ELR (cell line): ENCODE results near the gene ARID5B.

Experiments used
- DNase-seq: peaks from one replicate; pipeline ENCODE4 v3.0.0-alpha.2; 2015; ENCODE audit warnings: low read depth

ARID5B gene

DNA sequence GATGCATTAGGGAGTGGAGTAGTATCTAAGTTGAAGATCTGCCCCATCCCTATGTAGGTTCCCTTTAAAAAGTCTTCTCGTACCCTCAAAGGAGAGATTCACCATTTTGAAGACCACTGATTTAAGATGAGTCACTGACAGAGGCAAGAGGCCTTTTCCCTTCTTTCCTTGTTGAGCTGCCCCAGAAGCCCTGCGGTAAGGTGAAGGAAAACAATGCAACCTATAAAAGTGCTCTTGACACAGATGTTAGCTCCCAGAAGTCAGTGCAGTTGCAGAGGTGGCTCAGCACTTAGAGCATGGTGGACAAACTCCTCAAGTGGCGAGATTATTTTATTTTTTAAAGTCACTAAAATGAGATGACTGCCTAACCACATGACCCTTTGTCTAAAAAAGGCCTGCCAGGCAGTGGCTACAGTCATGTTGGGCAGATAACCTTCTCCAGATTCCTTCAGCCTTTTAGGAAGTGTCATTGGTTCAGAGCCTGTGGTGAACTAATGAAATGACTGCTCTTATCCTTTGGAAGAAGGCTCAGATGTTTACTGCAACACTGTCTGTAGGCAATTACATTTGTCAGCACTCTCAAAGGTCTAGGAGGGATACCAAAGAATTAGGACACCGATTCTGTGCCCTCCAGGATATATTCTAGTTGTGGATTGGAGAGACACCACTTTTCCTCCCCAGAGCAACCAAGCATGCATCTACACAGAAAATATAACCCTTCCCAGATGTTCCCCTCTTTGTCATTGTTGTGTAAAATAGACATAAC is 88.7 kb downstream of the ARID5B start:
- DNase-seq: no peak

DNA sequence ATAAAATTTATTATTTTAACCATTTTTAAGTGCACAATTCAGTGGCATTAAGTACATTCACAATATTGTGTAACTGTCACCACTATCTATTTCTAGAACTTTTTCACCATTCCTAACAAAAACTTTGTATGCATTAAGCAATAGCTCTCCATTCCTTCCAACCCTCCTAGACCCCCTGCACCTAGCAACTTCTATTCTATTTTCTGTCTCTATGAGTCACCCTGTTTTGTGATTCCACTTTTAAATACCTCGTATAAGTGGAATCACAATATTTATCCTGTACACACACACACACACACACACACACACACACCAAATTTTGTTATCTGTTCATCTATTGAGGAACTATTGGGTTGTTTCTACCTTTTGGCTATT is 89.2 kb downstream of the ARID5B start:
- DNase-seq: no peak

DNA sequence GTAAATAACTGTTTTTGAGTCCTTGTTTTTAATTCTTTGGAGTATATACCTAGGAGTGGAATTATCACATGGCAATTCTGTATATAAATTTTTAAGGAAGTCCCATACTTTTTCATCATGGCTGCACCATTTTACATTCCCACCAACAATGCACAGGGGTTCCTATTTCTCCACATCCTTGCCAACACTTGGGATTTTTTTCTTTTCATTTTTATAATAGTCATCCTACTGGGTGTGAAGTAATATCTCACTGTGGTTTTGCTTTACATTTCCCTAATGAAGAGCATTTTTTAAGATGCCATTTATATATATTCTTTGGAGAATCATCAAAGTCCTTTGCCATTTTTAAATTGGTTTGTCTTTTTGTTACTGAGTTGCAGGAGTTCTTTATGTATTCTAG is 89.7 kb downstream of the ARID5B start:
- no peak for DNase-seq

DNA sequence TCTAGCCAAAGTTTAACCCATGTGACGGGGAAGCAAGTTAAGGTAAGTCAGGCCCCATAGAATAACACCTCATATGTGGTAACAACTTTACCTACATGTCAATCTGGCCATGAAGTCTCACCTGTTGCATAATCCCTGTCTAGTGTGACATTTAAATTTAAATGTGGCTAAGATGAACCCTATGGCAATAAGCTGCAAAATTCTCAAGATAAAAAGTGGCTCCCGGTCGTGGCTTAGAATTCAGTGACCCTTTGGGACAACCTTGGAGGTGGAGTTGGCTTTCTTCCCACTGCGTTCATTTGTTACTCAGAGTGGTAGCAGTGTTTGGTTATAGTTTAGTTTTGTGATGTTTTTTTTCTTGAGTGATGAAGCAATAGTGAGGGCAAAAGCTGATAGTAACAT is 90.6 kb downstream of the ARID5B start:
- DNase-seq: no peak

DNA sequence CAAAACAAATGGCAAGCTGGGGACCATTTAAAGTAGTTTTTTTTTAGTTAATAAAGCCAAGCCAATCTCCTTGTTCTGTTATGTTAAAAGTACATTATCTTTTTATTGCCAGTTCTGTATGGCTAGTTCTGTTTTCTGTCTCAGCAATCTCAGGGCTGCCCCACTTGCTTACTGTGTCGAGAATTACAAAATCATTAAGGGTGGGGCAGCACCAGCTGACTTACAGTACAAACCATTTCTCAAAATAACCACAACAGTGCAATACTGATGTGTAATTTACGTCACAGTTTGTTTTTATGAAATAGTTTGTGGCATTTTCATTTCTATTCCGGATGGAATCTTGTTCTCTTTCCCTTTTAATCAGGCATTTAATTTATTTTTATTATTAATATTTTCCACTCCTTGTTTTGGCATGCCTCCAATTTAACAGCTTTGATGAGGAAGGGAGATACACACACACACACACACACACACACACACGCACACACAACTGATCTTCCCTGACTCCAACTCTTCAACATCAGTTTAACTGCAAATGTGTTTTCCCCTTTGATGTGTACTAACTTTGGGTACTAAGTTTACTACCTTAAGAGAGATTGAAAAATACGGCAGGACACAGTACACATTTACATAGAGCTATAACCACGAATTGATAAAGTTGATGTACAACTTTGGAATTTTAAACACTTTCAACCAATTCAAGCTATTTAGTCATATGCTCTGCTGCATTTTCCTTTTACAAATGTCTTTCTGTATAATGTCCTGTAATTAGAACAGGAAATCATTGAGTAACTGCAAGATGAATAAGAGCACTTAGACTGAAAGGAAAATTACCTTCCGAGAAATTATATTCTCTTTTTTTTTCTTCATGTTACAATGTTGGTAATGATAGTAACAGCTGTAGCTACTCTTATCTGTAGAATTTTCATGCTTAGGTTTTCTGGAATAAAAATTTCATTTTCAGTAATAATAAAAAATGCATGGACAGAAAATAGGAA is 91.5 kb downstream of the ARID5B start:
- peak; percentile 75 for DNase-seq

DNA sequence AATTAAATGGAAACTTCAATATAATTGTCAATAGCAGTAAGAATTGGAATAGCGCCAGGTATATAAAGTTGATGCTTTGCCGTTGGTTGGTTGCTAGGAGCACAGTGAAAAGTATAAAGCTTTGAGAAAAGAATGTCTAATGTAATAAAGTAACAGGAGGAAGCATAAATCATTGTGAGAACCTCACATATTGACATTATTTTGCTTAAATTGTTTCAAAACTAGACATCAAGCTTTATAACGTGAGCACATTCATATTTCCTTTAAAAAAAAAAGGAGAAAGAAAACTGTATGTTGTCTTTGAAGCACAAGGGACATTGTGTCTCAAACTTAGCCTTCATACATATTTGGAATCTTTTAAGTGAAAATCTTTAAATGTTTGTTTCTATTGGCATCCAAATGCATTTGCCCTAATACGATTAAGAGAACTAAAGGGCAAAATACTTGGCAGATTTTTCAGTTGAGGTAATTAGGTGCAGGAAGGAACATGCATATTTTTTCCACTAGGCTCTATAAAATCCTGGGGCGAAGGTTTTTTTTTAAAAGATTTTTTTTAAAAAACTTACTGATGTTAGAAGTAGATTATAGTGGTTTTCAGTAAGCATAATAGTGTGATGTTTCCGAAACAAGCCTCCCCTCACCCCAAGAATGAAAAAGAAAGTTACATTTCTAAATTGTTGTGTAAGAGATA is 92.4 kb downstream of the ARID5B start:
- no peak for DNase-seq

DNA sequence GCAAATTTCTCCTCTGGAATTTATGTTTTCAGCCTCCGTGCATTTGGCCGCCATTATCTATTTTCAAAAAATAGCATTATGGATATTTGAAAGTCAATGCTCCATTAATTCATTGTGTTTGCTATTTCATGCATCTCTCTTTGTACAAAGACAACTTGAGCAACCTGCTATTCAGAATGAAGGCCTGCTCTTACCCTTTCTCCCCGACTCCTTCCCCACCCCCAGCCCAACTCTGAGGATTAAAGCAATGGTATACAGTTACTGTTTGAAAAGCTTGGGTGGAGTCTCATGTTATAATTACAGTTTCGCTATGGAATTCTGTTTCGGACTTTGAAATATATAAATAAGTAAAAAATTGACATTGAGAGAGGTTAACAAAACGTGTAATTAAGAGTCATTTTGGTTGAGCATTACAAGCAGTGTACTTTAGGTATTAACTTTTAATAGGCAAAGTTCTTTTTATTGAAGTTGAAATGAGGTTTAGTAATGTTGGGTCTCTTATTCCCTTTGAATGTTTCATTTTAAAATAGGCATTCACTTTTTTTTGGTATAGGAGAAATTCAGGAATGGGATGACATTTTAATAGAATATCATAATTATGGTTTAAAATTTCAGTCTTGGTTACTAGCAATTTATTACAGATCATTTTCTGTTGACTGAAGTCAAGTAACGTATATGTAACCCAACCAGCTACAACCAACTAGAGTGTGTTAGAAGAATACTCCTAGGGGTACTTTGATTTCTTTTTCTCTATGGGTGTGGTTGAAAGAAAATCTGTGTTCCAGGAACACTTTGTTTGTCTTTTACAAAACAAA is 93.1 kb downstream of the ARID5B start:
- DNase-seq: no peak

DNA sequence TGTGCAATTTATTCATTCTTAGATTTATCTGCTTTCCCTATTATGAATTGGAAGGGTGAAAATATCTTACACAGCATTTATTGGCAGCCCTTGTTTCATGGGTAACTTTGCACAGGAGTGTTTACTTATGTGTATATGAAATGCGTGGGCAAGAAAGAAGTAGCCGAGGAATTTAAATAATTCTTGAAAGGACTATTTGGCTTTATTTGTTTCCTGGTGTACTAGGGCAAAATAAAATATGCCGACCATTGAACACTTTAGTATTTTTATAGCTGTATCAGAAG is 93.7 kb downstream of the ARID5B start:
- no peak for DNase-seq

DNA sequence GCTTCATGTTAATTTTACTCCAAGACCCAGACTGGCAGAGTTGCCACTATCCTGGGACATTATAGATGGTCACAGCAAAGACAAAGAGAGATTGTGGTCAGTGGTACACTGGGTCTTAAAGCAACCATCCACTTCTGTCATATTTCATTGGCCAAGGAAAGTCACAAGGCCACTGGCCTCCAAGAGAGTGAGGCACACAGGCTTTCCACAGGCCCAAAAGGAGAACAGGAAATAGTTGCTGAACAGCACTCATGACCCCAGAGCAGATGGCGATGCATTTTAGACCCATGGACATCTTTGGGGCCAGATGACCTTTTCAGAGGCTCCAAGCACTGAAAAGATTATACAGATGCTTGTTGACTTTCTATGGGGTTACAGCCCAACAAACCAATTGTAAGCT is 97.4 kb downstream of the ARID5B start:
- DNase-seq: no peak

DNA sequence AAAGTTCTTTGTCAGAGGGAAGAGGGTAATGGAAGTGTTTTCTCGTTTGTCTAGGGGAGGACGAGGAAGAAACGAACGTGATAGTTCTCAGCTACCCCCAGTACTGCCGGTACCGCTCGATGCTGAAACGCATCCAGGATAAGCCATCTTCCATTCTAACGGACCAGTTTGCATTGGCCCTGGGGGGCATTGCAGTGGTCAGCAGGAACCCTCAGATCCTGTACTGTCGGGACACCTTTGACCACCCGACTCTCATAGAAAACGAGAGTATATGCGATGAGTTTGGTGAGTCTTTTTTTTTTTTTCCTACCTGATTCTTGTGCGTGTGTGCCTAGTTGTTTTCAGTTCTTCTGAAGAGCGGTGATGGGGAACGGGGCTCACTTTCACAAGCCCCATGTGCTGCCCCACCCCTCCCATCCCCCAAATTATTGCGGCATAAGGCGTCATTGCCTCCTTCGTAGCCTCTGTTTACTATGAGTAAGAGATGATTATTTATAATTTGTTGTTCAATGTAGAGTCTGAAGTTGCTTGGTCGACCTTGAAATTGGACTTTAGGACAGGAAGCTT is 98.6 kb downstream of the ARID5B start:
- DNase-seq: no peak

DNA sequence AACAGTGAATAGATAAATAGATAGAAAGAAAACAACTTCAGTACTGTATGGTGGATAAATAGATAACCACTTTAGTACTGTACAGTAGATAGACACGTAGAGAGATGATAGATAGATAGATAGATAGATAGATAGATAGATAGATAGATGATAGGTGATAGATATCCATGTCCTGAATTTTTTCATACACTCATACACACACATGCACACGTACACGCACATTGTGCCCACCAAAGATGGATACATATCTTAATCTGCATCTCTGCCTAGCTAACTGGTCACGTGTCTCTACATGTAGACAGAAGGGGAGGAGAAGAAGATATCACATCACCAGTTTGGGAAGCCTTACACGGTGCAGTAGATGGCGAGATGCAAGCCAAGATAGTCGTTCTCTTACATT is 99.2 kb downstream of the ARID5B start:
- no peak for DNase-seq

DNA sequence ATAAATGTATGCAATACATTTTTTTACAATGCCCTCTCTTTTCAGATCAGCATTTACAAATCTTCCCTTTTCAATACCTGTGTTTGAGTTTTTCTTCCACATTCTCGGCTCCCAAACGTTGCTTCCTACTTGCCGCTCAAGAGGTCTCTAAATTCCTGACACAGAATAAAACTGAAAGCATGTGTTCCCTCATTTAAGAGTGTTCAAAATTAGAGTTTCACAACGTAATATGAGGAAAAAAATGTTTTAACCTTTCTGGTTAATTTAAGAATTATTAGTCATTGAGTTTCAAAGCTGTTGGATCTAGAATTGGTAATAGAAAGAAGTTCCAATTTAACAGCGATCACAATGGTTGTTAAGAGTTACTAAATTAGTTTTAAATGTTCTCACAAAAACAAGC is 100.4 kb downstream of the ARID5B start:
- DNase-seq: no peak

DNA sequence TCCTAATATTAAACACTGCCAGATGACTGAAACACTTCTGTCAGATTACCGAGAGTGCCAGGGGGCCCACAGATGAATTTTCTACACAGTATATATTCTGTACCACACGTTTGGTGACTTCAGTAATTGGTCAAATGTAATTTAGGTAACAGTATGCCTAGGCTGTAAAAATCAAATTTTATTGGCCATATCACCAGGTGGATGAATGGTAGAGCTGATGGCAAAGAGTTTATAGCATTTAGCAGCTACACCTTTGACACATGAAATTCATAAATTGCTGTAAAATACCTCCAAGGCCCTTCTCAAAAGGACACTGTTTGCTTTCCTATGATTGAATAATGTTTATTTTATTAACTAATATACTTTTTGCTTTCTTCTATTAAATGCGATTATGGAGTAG is 101.3 kb downstream of the ARID5B start:
- DNase-seq: no peak

DNA sequence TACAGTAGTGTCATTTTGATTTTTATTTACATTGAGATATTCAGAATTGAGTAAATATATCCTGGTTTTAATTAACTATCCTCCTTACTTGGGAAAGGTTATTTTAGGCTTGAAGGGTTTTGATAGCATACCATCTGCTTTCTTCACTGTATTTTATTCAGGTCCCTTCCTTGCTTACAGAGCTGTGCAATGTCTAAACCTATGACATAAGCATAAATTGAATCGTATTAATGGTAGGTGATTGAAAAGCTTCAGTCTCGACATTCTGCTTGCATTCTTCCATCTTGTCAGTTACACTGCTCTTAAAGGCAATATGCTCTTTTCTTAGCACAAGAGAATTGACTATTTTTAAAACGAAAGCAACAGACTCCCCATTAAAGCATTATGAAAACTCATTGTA is 102.5 kb downstream of the ARID5B start:
- no peak for DNase-seq

DNA sequence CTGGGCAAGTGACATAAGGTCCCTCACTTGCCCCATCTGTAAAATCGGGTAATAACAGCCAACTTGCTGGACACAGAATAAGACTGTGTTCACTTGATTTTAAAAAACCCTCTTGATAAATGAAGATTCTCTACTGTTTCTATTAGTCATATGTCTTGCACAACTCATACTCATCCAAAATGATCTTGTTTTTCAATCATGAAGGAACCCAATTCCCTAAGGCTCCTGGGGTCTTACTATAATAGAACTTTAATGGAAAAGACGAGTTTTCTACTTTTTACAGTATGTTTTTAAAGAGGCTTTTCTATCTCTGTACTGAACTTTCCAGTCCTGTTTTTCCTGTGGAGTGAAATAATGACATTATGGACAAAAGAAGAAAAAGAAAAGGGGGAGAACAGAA is 103.8 kb downstream of the ARID5B start:
- DNase-seq: no peak

DNA sequence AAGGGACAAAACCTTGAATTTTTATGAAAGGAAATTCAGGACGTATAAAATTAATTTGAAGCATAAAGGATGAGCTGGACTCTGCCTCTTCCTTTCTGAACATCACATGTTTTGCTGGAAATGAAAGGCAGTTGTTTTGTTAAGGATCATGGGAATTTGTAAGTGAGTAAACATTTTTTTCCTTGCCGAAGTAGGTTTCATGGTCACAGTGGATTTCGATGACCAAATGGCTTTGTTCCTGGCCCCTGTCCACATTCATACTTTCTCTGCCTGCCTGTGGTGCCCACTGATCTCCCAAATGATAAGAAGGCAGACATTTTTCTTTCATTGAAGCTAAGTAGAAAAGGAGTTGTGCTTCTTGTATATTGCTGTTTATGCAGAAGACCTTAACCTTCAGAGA is 104.2 kb downstream of the ARID5B start:
- no peak for DNase-seq

DNA sequence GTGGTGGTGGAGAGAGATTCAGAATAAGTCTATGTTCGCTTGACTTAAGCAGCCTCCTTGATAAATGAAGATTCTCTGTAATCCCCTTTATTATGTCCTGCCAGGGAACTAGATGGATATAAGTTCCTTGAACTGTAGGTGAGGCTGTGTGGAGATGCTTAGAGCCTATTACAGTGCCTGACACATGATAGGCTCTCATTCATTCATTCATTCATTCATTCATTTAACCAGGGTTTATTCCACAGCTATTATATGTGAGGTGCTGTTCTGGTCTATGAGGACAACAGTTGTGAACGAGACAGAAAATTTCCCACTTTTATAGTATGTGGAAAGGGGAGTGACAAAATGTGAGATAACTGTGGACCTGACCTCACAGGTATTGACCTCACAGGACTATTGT is 105.6 kb downstream of the ARID5B start:
- no peak for DNase-seq

DNA sequence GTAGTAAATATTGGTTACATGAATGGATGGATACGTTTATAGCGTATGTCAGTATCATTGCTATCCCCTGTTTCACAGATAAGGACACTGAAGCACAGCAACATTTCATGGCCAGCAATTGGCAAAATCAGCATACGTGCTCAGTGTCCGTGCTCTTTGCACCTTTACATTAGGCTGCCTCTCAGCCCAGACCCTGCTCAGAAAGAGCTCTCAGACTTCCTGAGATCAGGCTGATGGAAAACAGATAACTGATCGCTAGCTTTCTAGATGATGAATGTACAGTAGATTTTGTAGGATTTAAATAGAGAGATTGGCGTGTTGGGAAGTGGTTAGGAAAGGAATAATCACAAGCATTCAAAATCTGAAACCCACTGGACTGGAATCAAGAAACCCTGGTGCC is 106.7 kb downstream of the ARID5B start:
- DNase-seq: no peak

DNA sequence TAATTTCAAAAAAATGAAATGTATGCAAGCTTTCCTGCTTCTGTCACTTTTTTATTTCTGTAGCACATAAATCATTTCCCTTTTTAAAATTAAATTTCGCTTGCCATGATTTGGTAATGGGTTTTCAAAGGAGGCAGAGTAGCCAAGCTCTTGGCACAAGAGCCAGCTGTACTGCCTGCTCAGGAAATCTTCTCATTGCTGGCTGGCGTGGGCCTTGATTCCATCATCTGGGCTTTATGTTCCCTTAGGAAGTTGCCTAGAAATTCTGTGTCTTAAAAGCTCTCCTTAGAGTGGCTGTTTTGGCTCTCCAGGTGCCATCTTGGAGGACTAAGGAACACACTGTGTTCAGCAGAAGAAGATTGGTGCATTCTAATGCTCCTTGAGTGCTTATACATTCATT is 107.4 kb downstream of the ARID5B start:
- no peak for DNase-seq

DNA sequence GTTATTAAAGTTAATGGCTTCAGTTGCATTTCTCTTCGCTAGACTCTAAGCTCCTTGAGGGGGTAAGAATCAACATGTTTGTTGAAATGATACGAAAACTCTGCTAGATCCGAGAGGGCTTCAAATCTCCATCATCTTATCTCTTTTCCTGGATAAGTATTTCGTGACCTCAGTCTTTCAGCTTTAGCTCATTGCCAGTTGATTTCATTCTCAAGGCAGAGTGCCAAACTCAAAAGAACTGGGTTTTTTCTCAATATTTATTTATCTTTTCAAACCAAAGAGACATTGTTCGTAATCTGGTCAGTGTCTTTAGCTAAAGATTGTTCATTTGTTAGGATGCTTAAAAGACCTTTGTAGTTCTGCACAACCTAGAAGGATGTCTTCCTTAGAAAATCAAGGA is 108.9 kb downstream of the ARID5B start:
- DNase-seq: no peak

DNA sequence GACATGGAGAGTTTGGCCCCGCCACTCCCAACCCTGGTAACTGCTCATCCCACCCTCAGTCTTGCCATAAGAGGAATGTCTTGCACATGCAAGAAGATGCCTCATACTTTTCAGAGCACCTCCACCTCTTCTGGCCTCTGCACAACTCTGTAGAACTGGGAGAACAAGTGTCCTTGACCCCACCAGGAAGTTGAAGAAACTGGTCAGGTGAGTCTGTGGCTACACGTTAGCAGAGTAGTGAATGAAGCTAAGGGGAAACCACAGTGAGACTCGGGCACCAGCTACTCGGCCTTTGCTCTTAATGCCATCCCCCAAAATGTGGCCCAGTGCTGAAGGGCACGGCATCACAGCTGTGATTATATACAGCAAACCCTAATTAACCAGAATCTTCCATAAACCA is 110.1 kb downstream of the ARID5B start:
- no peak for DNase-seq

DNA sequence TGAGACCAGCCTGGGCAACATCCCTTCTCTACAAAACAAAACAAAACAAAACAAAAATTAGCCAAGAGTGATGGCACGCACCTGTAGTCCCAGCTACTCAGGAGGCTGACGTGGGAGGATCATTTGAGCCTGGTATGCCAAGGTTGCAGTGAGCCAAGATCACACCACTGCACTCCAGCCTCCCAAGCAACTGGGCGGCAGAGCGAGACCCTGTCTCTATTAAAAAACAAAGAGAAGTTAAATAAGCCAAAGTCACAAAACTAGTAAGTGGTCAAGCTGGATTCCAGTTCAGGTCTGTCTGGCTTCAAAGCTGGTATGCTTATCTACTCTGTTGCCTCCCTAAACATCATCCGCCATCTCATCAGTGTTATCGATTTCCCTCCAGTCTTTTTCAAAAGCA is 110.8 kb downstream of the ARID5B start:
- no peak for DNase-seq
